Measurements from ENCODE around the gene CPNE2. TPM values are rescaled to one million over a fixed set of nuclear protein-coding genes. Genes with fewer than 3 reads are reported as not detected.

Gene CPNE2
- total RNA-seq, 1 experiment from 2014 or later = 14.5 TPM

- peaks cover 64% of the 10 kb centered on the region for H3K27me3 Mint-ChIP-seq (ENCODE audit: unreplicated experiment)
- no peaks in the 10 kb centered on the region for H3K4me1 Mint-ChIP-seq (ENCODE audit: low read depth, unreplicated experiment)
- no peak for DNase-seq
- intact Hi-C loops (cut with micrococcal nuclease; ENCODE audit: unreplicated experiment) = loop anchor here (1.0 to 10.0 kb wide), 4 partner anchors 85 to 431 kb away; no protein-coding TSS in a partner anchor
- CTCF ChIA-PET = interaction anchor here (0.8 to 1.6 kb wide), 3 partner anchors 9 to 338 kb away, joined by 3 to 9 read pairs (median 4); partner anchors contain the start of gene CPNE2
- H3K36me3 Mint-ChIP-seq (ENCODE audit: insufficient read depth, unreplicated experiment) = no peaks in the 10 kb centered on the region
- BruUV-seq (replicated peaks) = no TSS peak
- H3K9me3 Mint-ChIP-seq (ENCODE audit: low read depth, unreplicated experiment) = no peaks in the 10 kb centered on the region
- H3K4me3 Mint-ChIP-seq (ENCODE audit: low read depth, unreplicated experiment) = no peak overlapping the region
- H3K27ac Mint-ChIP-seq (ENCODE audit: unreplicated experiment) = no peak overlapping the region
- TF ChIP-seq, protein P1, sequence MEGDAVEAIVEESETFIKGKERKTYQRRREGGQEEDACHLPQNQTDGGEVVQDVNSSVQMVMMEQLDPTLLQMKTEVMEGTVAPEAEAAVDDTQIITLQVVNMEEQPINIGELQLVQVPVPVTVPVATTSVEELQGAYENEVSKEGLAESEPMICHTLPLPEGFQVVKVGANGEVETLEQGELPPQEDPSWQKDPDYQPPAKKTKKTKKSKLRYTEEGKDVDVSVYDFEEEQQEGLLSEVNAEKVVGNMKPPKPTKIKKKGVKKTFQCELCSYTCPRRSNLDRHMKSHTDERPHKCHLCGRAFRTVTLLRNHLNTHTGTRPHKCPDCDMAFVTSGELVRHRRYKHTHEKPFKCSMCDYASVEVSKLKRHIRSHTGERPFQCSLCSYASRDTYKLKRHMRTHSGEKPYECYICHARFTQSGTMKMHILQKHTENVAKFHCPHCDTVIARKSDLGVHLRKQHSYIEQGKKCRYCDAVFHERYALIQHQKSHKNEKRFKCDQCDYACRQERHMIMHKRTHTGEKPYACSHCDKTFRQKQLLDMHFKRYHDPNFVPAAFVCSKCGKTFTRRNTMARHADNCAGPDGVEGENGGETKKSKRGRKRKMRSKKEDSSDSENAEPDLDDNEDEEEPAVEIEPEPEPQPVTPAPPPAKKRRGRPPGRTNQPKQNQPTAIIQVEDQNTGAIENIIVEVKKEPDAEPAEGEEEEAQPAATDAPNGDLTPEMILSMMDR (IDR thresholded peaks at IDR 0.05; ENCODE audit: unreplicated experiment) = no peak
These were observed 8.8 kb upstream of the CPNE2 start for GRCh38 chr16:57083485-57084126.

- Mint-ChIP-seq H3K4me1 (ENCODE audit: low read depth, unreplicated experiment) (no peaks in the 10 kb centered on the region), H3K27ac (ENCODE audit: unreplicated experiment) (no peak overlapping the region), H3K27me3 (ENCODE audit: unreplicated experiment) (peaks cover 66% of the 10 kb centered on the region), H3K9me3 (ENCODE audit: low read depth, unreplicated experiment) (no peaks in the 10 kb centered on the region), H3K4me3 (ENCODE audit: low read depth, unreplicated experiment) (no peak overlapping the region), H3K36me3 (ENCODE audit: insufficient read depth, unreplicated experiment) (no peaks in the 10 kb centered on the region)
- TF ChIP-seq, protein P1 (IDR thresholded peaks at IDR 0.05; ENCODE audit: unreplicated experiment) = peak; percentile 94
- CTCF ChIA-PET = interaction anchor here (0.6 to 1.6 kb wide), 4 partner anchors 9 to 338 kb away, joined by 3 to 9 read pairs (median 4); partner anchors contain the start of gene CPNE2
- intact Hi-C loops (cut with micrococcal nuclease; ENCODE audit: unreplicated experiment) = loop anchor here (1.0 to 10.0 kb wide), 4 partner anchors 84 to 430 kb away; no protein-coding TSS in a partner anchor
- peak; percentile 76 for DNase-seq
- BruUV-seq (replicated peaks) = no TSS peak
These were observed 8.1 kb upstream of the CPNE2 start for GRCh38 chr16:57084257-57084770.

DNA sequence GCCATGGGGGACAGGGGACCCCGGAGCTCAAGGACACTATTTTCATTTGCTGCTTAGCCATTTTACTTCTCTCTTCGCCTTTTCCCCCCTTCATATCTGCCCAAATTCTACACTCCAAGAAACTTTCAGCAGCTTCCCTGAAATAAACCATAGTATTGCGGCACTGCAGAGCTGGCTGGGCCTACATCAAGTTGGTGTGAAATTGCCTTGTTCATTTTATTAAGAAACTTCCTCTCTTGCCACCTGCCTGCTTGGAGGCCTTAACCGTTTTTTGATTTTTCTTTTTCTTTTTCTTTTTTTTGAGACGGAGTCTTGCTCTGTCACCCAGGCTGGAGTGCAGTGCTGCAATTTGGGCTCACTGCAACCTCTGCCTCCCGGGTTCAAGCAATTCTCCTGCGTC, 7.4 kb upstream of the CPNE2 start:
- Mint-ChIP-seq H3K27me3 (ENCODE audit: unreplicated experiment) (peaks cover 66% of the 10 kb centered on the region), H3K36me3 (ENCODE audit: insufficient read depth, unreplicated experiment) (no peaks in the 10 kb centered on the region), H3K4me3 (ENCODE audit: low read depth, unreplicated experiment) (no peak overlapping the region), H3K27ac (ENCODE audit: unreplicated experiment) (no peak overlapping the region), H3K4me1 (ENCODE audit: low read depth, unreplicated experiment) (no peaks in the 10 kb centered on the region), H3K9me3 (ENCODE audit: low read depth, unreplicated experiment) (no peaks in the 10 kb centered on the region)
- TF ChIP-seq, protein P1 (IDR thresholded peaks at IDR 0.05; ENCODE audit: unreplicated experiment) = no peak
- BruUV-seq (replicated peaks) = no TSS peak
- CTCF ChIA-PET = interaction anchor here (0.6 to 1.6 kb wide), 3 partner anchors 8 to 337 kb away, joined by 4 to 9 read pairs (median 5); partner anchors contain the start of gene CPNE2
- DNase-seq = no peak
- intact Hi-C loops (cut with micrococcal nuclease; ENCODE audit: unreplicated experiment) = loop anchor here (1.0 to 10.0 kb wide), 4 partner anchors 83 to 430 kb away; no protein-coding TSS in a partner anchor

DNA sequence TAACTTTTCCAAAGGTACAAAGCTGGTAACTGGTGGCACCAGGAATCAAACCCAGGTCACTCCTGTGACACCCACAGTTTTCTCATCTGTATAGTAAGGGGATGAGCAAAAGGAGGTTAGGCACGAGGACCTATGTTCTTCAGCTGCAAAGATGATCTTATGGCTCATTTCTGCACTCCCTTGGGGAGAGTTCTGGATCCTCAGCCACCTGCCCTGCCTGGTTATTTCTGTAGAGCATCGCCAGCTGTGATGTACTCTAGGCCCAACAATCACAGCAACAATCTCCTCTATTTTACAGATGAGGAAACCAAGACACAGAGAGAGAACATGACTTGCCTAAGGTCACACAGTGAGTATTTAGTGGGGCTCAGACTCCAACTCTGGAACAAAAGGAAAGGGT, 5.4 kb upstream of the CPNE2 start:
- Mint-ChIP-seq H3K4me3 (ENCODE audit: low read depth, unreplicated experiment) (no peak overlapping the region), H3K36me3 (ENCODE audit: insufficient read depth, unreplicated experiment) (peaks cover 6% of the 10 kb centered on the region), H3K27me3 (ENCODE audit: unreplicated experiment) (peaks cover 70% of the 10 kb centered on the region), H3K4me1 (ENCODE audit: low read depth, unreplicated experiment) (peaks cover 11% of the 10 kb centered on the region), H3K27ac (ENCODE audit: unreplicated experiment) (no peak overlapping the region), H3K9me3 (ENCODE audit: low read depth, unreplicated experiment) (no peaks in the 10 kb centered on the region)
- intact Hi-C loops (cut with micrococcal nuclease; ENCODE audit: unreplicated experiment) = loop anchor here (10.0 kb wide), 1 partner anchor 428 kb away; no protein-coding TSS in a partner anchor
- TF ChIP-seq, protein P1 (IDR thresholded peaks at IDR 0.05; ENCODE audit: unreplicated experiment) = no peak
- CTCF ChIA-PET = no interaction called here
- DNase-seq = no peak
- no TSS peak for BruUV-seq (replicated peaks)
